Measurements from ENCODE around the gene FXR2.

The FXR2 gene

GRCh38 chr17:7588553-7589203 lies 26.0 kb downstream of the FXR2 start:
- DNase-seq (ENCODE audit: low read depth): no peak

GRCh38 chr17:7587420-7588151 lies 27.1 kb downstream of the FXR2 start:
- no peak for DNase-seq (ENCODE audit: low read depth)

- DNase-seq (ENCODE audit: low read depth): no peak
These were observed 27.9 kb downstream of the FXR2 start for GRCh38 chr17:7586673-7587419.

- DNase-seq (ENCODE audit: low read depth): peak; percentile 93
These were observed 31.2 kb downstream of the FXR2 start, which contains the start of gene MPDU1 for GRCh38 chr17:7583253-7584109. TSS of gene MPDU1 (plus strand) at chr17:7583852. CDS start at chr17:7583863, 11 bp downstream.

- no peak for DNase-seq (ENCODE audit: low read depth)
These were observed 32.1 kb downstream of the FXR2 start for GRCh38 chr17:7582396-7583252.

- DNase-seq (ENCODE audit: low read depth): no peak
These were observed 33.8 kb downstream of the FXR2 start for GRCh38 chr17:7580604-7581575.

GRCh38 chr17:7579834-7580603 lies 34.7 kb downstream of the FXR2 start:
- no peak for DNase-seq (ENCODE audit: low read depth)

- peak; percentile 60 for DNase-seq (ENCODE audit: low read depth)
These were observed 35.5 kb downstream of the FXR2 start, which contains the start of gene CD68 for GRCh38 chr17:7579001-7579833. TSS of gene CD68 (plus strand) at chr17:7579638. CDS start at chr17:7579678, 40 bp downstream.

GRCh38 chr17:7577327-7578199 lies 37.1 kb downstream of the FXR2 start:
- DNase-seq (ENCODE audit: low read depth): no peak

GRCh38 chr17:7576432-7576937 lies 38.2 kb downstream of the FXR2 start:
- DNase-seq (ENCODE audit: low read depth): no peak

- no peak for DNase-seq (ENCODE audit: low read depth)
These were observed 38.7 kb downstream of the FXR2 start for GRCh38 chr17:7575959-7576358.

GRCh38 chr17:7575481-7575883 lies 39.2 kb downstream of the FXR2 start:
- DNase-seq (ENCODE audit: low read depth): no peak

- DNase-seq (ENCODE audit: low read depth): no peak
These were observed 40.3 kb downstream of the FXR2 start for GRCh38 chr17:7574176-7574953.

GRCh38 chr17:7573324-7574080 lies 41.2 kb downstream of the FXR2 start:
- DNase-seq (ENCODE audit: low read depth): peak; percentile 86
